ENCODE data around the gene NOSTRIN.

NOSTRIN gene

GRCh38 chr2:168904358-168904757, 101.9 kb downstream of the NOSTRIN start:
- Histone ChIP-seq H3K9me3 (ENCODE audit: control insufficient read depth, insufficient read depth, low read depth, low read length) (no peaks in the 10 kb centered on the region), H3K36me3 (ENCODE audit: control insufficient read depth in 2 of 2, insufficient read depth in 1 of 2, low read length in 2 of 2) (no peaks in the 10 kb centered on the region), H3K27ac (ENCODE audit: extremely low read depth, low read depth, low read length) (no peak overlapping the region), H3K4me1 (ENCODE audit: control insufficient read depth, insufficient read depth, low read length) (no peaks in the 10 kb centered on the region), H3K4me3 (ENCODE audit: low read depth, low read length) (no peak overlapping the region)
- TF ChIP-seq SCRT2 (tag by site-specific recombination; IDR thresholded peaks at IDR 0.05) = no peak
- TF ChIP-seq ZNF19 (tag by site-specific recombination; IDR thresholded peaks at IDR 0.05; ENCODE audit: low read depth) = no peak
- no peak for TF ChIP-seq ZSCAN23 (tag by site-specific recombination; IDR thresholded peaks at IDR 0.05)
- no peak for TF ChIP-seq ZNF2 (tag by site-specific recombination; IDR thresholded peaks at IDR 0.05)
- TF ChIP-seq ZNF560 (tag by site-specific recombination; IDR thresholded peaks at IDR 0.05; ENCODE audit: borderline replicate concordance) = no peak
- POLR2A ChIA-PET = no interaction called here
- CTCF ChIA-PET = no interaction called here

DNA sequence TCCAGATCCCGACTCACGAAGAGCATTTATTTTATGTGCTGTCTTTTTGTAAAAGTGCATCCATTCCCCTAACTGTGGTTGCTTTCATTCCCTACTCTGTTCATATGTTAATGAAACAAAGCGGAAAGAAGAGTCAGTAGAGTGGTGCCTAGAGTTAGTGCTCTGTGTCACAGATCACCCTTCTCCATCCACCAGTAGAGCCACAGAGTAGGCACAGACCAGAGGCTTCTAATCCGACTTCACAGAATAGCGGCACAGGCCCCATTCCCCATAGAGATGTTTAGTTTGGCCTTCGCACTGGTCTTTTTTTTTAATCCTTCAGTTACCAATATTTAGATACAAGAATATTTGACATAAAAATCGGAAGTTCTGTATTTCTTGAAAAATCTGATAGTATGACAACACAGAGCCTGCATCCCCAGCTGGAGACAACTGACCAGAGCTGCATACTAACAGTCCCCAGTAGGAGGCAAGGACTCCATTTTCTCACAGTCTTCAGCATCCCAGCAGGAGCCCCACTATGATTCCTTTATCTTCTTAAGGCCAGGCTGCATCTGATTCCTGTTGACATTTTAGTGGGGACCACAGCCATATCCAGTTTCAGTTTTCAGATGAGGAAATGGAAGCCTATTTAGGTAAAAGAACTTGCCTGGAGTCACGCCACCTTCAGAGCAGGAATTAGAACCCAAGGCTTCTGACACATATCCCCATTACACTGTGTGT, 105.7 kb downstream of the NOSTRIN start:
- POLR2A ChIA-PET = no interaction called here
- no peak overlapping the region for H3K4me3 ChIP-seq (ENCODE audit: low read depth, low read length)
- no peaks in the 10 kb centered on the region for H3K36me3 ChIP-seq (ENCODE audit: control insufficient read depth in 2 of 2, insufficient read depth in 1 of 2, low read length in 2 of 2)
- H3K9me3 ChIP-seq (ENCODE audit: control insufficient read depth, insufficient read depth, low read depth, low read length) = no peaks in the 10 kb centered on the region
- no peaks in the 10 kb centered on the region for H3K4me1 ChIP-seq (ENCODE audit: control insufficient read depth, insufficient read depth, low read length)
- TF ChIP-seq ZIC2 (tag by site-specific recombination; IDR thresholded peaks at IDR 0.05) (peak; percentile 72), ZNF571 (tag by site-specific recombination; IDR thresholded peaks at IDR 0.05) (no peak)
- CTCF ChIA-PET = interaction anchor here (0.6 kb wide), 1 partner anchor 366 kb away, joined by 4 read pairs; no protein-coding TSS in a partner anchor
- H3K27ac ChIP-seq (ENCODE audit: extremely low read depth, low read depth, low read length) = no peak overlapping the region

- Histone ChIP-seq H3K9me3 (ENCODE audit: control insufficient read depth, insufficient read depth, low read depth, low read length) (no peaks in the 10 kb centered on the region), H3K36me3 (ENCODE audit: control insufficient read depth in 2 of 2, insufficient read depth in 1 of 2, low read length in 2 of 2) (no peaks in the 10 kb centered on the region), H3K4me3 (ENCODE audit: low read depth, low read length) (no peak overlapping the region), H3K4me1 (ENCODE audit: control insufficient read depth, insufficient read depth, low read length) (no peaks in the 10 kb centered on the region), H3K27ac (ENCODE audit: extremely low read depth, low read depth, low read length) (no peak overlapping the region)
- CTCF ChIA-PET = interaction anchor here (0.9 to 2.3 kb wide), 2 partner anchors 11 to 136 kb away, joined by 3 to 6 read pairs; no protein-coding TSS in a partner anchor
- POLR2A ChIA-PET = interaction anchor here (1.1 kb wide), 1 partner anchor 20 kb away, joined by 3 read pairs; the partner anchor contains the start of gene SPC25
- no peak for TF ChIP-seq ZFP37 (tag by site-specific recombination; IDR thresholded peaks at IDR 0.05)
- TF ChIP-seq ZBTB21 (tag by site-specific recombination; IDR thresholded peaks at IDR 0.05) = no peak
- TF ChIP-seq HIC1 (tag by site-specific recombination; IDR thresholded peaks at IDR 0.05) = no peak
- TF ChIP-seq ZNF701 (tag by site-specific recombination; IDR thresholded peaks at IDR 0.05) = no peak
- no peak for TF ChIP-seq SALL2 (tag by site-specific recombination; IDR thresholded peaks at IDR 0.05; ENCODE audit: borderline replicate concordance)
- TF ChIP-seq YY2 (tag by site-specific recombination; IDR thresholded peaks at IDR 0.05) = no peak
- no peak for TF ChIP-seq ZNF398 (tag by site-specific recombination; IDR thresholded peaks at IDR 0.05)
- no peak for TF ChIP-seq ZSCAN16 (tag by site-specific recombination; IDR thresholded peaks at IDR 0.05)
- TF ChIP-seq, protein P1, sequence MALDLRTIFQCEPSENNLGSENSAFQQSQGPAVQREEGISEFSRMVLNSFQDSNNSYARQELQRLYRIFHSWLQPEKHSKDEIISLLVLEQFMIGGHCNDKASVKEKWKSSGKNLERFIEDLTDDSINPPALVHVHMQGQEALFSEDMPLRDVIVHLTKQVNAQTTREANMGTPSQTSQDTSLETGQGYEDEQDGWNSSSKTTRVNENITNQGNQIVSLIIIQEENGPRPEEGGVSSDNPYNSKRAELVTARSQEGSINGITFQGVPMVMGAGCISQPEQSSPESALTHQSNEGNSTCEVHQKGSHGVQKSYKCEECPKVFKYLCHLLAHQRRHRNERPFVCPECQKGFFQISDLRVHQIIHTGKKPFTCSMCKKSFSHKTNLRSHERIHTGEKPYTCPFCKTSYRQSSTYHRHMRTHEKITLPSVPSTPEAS (tag by site-specific recombination; IDR thresholded peaks at IDR 0.05) = no peak
- TF ChIP-seq GLIS1 (tag by site-specific recombination; IDR thresholded peaks at IDR 0.05) = 0 out of 2 replicates have a peak, but pooled peaks have one; percentile 9
- no peak for TF ChIP-seq MYNN (tag by site-specific recombination; IDR thresholded peaks at IDR 0.05; ENCODE audit: borderline replicate concordance)
- TF ChIP-seq ZNF792 (tag by site-specific recombination; IDR thresholded peaks at IDR 0.05) = no peak
- TF ChIP-seq ZNF354C (tag by site-specific recombination; IDR thresholded peaks at IDR 0.05; ENCODE audit: borderline replicate concordance, low read depth) = no peak
- TF ChIP-seq ZSCAN5A (tag by site-specific recombination; IDR thresholded peaks at IDR 0.05) = no peak
- no peak for TF ChIP-seq KLF16 (tag by site-specific recombination; IDR thresholded peaks at IDR 0.05)
- no peak for TF ChIP-seq ZNF768 (tag by site-specific recombination; IDR thresholded peaks at IDR 0.05)
- no peak for TF ChIP-seq BCL11A (tag by site-specific recombination; IDR thresholded peaks at IDR 0.05; ENCODE audit: low read depth)
Observed at GRCh38 chr2:168910330-168910729, 107.9 kb downstream of the NOSTRIN start.

All from HEK293 (cell line).